Keratinocyte (primary cell): ENCODE results near the gene DPF3.

Source experiments
- EZH2 ChIP-seq: IDR thresholded peaks from one replicate; pipeline ENCODE4 v1.6.1; 2012; ENCODE audit warnings: inconsistent platforms, mild to moderate bottlenecking, low read length, moderate library complexity
- TF ChIP-seq, protein P1 (sequence below), 3 experiments: IDR thresholded peaks in 1 of 3; conservative IDR thresholded peaks in 1 of 3; optimal IDR thresholded peaks in 1 of 3; 2 replicates in 2 of 3; 3 replicates in 1 of 3; pipeline versions ENCODE3 to v1.5.1; 2011; ENCODE audit warnings: low read length in 3 of 3, mild to moderate bottlenecking in 3 of 3, moderate library complexity in 2 of 3, control low read depth in 1 of 3, inconsistent platforms in 1 of 3; ENCODE audit not compliant: insufficient read depth in 2 of 3; ENCODE audit errors: extremely low read depth in 1 of 3

GRCh38 chr14:72894323-72894622 lies 372 bp upstream of the DPF3 start:
- TF ChIP-seq, protein P1, sequence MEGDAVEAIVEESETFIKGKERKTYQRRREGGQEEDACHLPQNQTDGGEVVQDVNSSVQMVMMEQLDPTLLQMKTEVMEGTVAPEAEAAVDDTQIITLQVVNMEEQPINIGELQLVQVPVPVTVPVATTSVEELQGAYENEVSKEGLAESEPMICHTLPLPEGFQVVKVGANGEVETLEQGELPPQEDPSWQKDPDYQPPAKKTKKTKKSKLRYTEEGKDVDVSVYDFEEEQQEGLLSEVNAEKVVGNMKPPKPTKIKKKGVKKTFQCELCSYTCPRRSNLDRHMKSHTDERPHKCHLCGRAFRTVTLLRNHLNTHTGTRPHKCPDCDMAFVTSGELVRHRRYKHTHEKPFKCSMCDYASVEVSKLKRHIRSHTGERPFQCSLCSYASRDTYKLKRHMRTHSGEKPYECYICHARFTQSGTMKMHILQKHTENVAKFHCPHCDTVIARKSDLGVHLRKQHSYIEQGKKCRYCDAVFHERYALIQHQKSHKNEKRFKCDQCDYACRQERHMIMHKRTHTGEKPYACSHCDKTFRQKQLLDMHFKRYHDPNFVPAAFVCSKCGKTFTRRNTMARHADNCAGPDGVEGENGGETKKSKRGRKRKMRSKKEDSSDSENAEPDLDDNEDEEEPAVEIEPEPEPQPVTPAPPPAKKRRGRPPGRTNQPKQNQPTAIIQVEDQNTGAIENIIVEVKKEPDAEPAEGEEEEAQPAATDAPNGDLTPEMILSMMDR (optimal IDR thresholded peaks at IDR 0.05 in 1 of 3, IDR thresholded peaks at IDR 0.05 in 1 of 3, conservative IDR thresholded peaks at IDR 0.05 in 1 of 3; ENCODE audit: extremely low read depth in 1 of 3, insufficient read depth in 2 of 3, low read length in 3 of 3), result no peak
- no peak for TF ChIP-seq EZH2
